HG03442 (cell line): ENCODE results near the gene DPP10.

ENCODE experiments used
- ATAC-seq: cut with Tn5 transposase; IDR thresholded peaks from one replicate; pipeline ENCODE4 v1.9.1; 2021; ENCODE audit warnings: mild to moderate bottlenecking, moderate library complexity; ENCODE audit not compliant: unreplicated experiment

The DPP10 gene

GRCh38 chr2:115635430-115635829 is 1193.0 kb downstream of the DPP10 start:
- no peak for ATAC-seq

- ATAC-seq, result no peak
These were observed 1207.3 kb downstream of the DPP10 start for GRCh38 chr2:115649731-115650130.

DNA sequence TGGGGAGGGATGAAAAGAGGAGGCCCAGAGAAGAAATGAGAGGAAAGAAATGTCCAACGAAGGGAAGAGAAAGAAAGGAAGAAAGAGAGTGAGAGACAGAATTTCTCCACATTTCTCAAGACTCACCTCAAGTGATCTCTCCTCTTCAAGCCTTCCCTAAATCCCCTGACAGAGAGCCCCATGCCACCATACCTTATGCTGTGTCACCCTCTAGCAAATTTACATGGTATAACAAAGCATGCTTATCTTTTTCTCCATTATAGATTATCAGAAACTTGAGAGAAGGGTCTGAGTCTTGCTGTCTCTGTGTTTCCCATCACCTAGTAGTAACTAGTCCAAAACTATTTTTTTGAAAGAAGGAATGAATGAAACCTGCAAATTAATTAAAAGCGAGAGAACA is 1208.4 kb downstream of the DPP10 start:
- no peak for ATAC-seq

DNA sequence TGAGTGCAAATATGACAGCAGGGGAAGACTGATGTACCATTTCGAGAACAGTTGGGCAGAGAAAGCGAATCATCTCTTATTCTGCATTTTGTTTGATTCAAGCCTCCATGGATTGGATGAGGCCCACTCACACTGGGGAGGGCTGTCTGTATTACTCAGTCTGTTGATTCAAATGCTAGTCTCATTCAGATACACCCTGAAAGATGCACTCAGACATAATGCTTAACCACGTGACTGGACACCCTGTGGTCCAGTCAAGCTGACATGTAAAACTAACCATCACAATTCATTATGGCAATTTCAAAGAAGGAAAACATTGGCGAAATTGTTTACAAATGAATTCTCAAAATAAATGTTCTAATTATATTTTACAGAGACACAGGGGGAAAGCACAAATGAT is 1210.2 kb downstream of the DPP10 start:
- no peak for ATAC-seq

DNA sequence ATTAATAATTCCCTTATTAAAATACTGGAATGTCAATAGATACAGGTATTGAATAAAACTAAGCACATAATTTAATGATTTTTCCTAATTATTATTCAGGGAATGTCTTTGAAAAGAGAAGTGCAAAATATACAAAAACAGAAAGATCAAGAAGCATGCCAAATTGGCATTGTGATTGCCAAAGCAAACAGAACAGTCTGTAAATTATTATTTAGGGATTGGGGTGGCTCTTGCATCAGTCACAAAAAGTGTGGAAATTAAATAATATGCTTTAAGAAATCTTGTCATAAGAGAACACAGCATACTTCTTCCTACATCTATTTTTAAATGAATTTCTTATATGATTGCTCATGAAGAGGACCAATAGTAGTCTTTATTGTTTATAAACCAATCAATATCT is 1211.9 kb downstream of the DPP10 start:
- ATAC-seq, result no peak

GRCh38 chr2:115678129-115678528 is 1235.7 kb downstream of the DPP10 start:
- ATAC-seq, result no peak

DNA sequence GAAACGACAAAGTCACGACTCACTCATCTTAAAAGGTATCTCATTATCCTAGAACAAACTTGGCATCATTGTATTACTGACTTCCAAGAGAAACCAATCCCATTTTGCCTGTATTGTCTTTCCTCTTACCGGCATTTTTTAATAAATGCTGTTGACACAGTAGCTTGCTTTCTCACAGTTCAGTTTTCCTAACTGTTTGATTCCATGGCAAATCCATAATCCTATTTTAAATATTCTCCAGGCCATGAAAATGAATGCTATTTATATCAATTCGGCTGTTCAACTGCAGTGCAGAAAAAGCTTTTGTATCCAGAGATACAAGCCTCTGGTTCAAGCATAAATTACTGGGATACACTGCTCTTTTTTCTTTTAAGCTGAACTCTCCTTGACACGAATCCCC is 1241.9 kb downstream of the DPP10 start:
- ATAC-seq, result no peak

- no peak for ATAC-seq
These were observed 1249.0 kb downstream of the DPP10 start for GRCh38 chr2:115691409-115691808.

GRCh38 chr2:115694651-115695050 is 1252.2 kb downstream of the DPP10 start:
- no peak for ATAC-seq

- ATAC-seq, result no peak
These were observed 1290.8 kb downstream of the DPP10 start for GRCh38 chr2:115733190-115733775.

GRCh38 chr2:115738111-115738510 is 1295.7 kb downstream of the DPP10 start:
- ATAC-seq, result no peak

GRCh38 chr2:115739574-115739973 is 1297.1 kb downstream of the DPP10 start:
- ATAC-seq, result no peak

GRCh38 chr2:115746151-115746550 is 1303.7 kb downstream of the DPP10 start:
- ATAC-seq, result no peak

- no peak for ATAC-seq
These were observed 1314.8 kb downstream of the DPP10 start for GRCh38 chr2:115757286-115757685.

DNA sequence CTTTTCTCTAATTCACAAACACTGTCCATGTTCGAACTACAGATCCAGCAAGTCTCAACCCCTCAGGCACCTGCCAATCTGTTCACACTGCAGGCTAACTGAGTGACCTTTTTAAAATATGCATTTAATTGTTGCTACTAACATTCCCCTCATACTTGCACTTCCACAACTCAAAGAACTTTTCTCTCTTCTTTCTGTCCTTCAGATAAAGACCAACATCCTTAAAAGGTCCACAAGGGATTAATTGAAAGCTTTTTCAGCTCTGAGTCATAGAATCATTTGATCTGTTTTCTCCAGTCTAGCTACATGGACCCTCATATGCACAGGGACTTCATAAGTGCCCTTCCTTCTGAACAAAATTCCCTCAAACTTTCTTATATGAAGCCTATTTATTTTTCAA is 1321.2 kb downstream of the DPP10 start:
- ATAC-seq, result no peak

GRCh38 chr2:115771516-115771915 is 1329.1 kb downstream of the DPP10 start:
- ATAC-seq, result no peak

GRCh38 chr2:115774361-115774760 is 1331.9 kb downstream of the DPP10 start:
- ATAC-seq, result no peak

DNA sequence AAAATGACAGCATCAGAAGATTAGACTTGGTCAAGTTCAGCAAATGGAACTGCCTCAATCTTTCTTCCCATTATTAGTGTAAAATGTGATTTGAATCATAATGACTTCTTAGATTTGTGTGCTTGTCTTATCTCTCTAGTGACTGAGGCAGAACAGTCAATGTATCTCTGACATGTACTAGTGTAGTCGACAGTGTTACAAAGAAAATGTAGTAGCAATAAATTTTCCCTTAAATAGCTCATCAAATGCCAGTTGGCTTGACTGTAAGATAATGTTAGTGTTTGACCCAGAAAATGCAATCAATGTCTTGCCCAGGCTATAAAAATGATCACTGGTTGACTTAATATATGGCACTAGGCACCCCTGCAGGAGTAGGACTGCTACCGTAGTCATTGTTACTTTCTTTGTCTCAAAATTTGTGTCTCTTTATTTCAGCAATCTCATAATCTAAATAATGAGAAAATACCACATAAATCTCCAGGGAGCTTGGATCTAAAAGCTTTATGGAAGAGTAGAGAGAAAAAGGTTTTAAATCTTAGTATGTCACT is 1336.7 kb downstream of the DPP10 start:
- no peak for ATAC-seq

- ATAC-seq, result no peak
These were observed 1339.8 kb downstream of the DPP10 start for GRCh38 chr2:115782286-115782685.

- no peak for ATAC-seq
These were observed 1353.6 kb downstream of the DPP10 start for GRCh38 chr2:115796078-115796477.

DNA sequence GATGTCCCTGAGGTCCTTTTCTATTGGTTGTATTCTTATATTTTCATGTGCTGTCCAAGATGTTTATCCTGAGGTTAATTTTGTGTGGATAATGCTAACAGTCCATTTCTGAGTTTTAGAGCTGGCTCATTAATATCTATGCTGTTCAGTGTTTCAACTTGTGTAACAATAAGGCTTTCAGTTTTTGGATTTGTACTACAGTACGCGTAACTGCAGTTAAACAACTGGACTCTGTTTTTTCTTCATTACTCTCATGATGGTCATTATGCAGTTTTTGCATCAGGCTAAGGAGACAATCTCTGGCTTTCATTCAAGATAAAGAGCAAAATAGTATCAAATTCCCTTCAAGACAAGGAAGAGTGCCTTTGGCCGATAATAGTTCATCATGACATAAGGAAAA is 1364.8 kb downstream of the DPP10 start:
- no peak for ATAC-seq

DNA sequence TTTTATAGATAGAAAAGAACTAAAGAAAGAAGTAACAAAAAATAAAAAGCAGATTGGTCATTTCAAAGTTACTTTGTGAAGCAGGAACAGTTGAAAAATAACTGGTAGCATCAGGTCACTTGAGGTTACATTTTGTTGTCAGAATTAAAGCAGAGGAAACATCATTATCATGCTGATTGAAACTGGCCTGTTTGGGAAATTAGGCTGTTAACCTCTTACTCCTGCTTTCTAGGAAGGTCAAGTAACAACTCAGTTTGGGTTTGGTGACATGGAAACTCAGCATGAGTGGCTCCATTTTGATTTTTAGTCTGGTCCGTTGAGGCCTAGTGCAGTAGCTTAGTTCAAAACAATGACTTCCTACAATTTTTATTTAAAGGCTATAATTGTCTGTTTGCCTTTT is 1383.5 kb downstream of the DPP10 start:
- no peak for ATAC-seq

DNA sequence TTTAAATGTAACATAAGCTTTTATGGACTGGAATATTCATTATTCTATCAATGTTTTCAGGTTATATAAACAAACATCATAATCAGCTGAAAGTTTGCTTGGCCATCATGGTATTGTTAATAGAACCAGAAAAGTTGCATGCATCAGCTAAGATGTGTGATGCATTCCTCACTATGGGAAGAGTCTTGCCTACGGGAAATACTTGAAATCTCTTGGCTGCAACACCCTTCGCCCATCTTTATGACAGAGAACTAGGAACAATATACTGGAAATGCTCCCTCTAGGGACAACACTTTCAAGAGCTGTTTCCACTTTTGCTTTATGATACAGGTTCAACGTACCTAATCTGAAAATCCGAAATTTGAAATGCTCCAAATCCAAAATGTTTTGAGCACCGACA is 1390.8 kb downstream of the DPP10 start:
- ATAC-seq, result no peak
